CD4-positive, alpha-beta T cell treated with Interleukin-17A for 1 hour (primary cell): ENCODE results near the gene TMEM54.

Experiments
- DNase-seq: peaks from one replicate; pipeline ENCODE4 v3.0.0-alpha.2; 2020

TMEM54 gene

DNA sequence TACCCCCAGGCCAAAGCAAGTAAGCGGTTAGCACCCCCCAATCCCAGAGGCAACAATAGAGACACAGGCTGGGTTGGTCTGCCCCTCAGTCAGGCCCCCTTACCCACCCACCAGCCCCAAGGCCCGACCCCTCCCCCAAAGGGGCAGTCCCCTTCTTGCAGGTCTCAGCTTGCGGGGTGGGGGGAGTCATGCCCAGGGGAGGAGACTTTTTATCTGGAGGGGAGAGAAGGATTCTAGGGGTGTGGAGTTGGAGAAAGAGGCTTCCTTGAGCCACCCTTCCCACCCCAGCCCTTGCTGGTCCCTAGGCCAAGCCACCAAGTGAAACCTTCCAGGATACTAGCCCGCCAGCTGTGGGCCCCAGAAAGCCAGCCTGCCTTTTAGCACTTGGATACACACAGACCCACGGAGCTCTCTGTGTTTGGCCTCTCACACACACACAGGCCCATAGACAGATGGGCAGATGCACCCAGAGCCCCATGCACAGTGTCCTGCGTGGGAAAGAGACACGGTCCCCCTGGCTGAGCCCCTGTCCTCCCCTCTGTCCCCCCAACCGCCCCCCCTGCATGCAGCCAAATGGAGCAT, 7.1 kb downstream of the TMEM54 start:
- DNase-seq, result no peak

DNA sequence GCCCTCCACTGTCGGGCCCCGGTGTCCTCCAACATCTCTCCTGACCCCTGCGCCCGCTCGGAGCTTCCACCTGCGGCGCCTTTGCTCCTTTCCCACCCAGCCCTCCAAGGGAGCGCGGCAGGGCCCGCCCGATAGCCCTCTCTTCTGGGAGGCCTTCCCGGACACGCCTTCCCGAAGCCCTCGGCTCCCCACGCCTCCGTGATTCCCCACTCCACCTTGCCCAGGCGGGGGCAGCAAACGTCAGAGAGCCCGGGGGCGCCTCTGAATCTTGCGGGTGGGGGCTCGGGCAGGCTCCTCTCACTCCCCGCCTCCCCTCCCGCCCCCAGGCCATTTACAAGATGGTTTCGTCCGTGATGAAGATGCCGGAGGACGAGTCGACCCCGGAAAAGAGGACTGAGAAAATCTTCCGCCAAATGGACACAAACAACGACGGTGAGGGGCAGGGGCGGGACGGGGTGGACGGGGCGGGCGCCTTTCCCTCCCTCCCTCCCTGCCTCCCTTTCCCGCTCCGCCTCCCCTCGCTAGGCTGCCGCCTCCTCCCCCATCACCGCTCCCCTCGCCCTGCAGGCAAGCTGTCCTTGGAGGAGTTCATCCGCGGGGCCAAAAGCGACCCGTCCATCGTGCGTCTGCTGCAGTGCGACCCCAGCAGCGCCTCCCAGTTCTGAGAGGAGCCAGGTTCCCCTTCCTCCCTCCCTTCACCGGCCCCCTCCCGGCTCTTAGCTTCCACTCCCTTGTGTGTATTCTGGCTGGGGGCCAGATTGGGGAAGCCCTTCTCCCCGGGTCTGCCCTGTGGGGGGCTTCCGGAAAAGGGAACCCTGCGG, 7.8 kb downstream of the TMEM54 start:
- DNase-seq, result no peak

DNA sequence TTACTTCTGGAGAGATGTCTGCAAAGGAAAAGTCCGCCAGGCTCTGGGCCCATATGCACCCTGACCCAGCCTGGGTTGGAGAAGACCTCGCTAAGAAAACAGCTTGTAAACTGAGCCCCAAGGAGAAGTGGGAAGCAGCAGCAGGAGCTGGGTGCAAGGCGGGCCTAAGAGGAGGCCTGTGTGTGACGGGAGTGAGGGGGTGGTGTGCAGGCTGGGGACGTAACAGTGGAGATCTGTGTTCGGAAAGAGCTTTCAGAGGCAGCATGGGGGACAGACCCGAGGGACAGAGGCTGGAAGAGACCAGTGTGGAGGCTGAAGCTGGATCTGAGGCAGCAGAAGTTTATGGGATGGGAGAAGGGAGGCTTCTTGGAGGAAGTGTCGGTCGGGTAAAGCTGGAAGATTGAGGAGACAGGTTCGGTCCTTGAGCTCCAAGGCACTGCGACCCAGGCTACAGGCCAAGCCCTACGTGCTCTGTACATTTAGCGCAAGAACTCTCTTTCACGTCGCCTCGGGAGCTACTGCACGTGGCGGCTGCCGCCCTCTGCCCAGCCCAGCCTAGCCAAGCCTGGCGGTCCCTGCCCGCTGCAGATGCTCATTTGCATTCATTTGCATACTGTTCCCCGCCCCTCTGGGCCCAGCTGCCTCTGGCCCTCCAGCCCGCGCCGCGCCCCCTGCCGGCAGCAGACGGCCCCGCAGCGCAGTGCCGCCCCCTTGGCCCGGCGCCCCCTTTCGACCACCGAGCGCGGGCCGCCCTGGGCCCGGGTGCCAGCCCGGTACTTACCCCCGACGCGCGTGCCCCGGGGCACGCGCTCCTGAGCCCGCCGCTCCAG, 8.6 kb downstream of the TMEM54 start:
- DNase-seq, result peak; percentile 26

DNA sequence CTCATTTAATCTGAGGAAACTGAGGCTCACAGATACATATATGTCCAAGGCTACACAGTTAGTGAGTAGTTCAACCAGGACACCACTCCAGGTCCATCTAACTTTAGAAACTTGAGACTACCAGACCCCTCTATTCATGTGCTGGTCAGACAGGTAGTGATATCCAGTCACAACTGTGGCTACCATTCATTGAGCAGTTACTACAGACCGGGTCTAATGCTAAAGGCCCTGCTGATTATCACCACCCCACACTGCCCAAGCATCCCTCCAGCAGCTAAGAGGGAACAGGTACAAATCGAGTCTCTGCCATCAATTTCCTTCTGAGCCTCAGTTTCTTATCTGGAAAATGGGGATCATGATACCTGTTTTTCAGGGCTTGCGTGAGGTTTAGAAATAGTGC, 9.6 kb downstream of the TMEM54 start:
- no peak for DNase-seq

DNA sequence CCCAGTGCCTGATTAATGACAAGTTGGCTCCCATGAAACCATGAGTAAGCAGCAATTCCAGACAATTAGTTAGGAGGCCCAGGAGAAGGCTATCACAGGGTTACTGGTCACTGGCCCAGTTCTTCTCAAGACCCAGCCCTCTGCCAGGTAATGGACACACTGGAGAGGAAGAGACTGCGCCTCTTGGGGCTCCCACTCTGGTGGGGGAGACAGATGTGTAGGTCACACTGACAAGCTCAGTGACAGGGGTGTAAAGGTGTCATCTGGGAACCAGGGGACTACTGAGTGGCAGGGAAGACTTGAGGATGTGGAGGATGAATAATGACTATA, 10.0 kb downstream of the TMEM54 start:
- no peak for DNase-seq

DNA sequence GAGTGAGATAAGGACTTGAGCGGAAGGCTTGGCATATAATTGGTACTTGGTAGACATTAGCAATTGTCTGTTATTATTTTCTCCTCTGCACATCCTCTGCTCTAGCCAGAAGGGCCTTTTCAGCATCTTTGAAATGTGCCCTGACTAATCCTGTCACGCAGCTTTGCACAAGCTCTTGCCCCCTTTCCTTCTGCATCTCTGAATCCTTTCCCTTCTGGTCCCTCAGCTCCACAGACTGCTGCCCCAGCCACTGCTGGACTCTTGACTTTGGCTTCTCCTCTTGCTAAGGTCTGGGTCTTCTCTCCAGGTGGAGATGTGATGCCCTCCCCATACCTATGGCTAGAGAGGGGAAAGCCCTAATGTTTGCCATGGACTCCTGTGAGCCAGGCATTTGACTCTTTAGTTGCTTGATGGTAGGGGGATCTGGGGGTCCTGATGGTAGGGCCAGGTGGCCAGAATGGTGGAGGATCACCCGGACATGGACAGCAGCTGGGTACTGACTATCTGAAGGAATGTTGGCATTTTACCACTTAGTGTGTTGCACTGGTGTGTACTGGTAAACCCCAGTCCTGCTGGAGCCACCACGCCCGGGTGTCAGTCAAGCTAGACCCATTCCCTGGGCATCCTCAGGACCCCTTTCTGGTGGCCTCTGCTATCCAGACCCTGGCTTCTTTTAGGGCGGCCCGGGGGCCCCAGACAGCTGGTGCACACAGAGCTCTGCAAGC, 10.5 kb downstream of the TMEM54 start:
- DNase-seq, result no peak

DNA sequence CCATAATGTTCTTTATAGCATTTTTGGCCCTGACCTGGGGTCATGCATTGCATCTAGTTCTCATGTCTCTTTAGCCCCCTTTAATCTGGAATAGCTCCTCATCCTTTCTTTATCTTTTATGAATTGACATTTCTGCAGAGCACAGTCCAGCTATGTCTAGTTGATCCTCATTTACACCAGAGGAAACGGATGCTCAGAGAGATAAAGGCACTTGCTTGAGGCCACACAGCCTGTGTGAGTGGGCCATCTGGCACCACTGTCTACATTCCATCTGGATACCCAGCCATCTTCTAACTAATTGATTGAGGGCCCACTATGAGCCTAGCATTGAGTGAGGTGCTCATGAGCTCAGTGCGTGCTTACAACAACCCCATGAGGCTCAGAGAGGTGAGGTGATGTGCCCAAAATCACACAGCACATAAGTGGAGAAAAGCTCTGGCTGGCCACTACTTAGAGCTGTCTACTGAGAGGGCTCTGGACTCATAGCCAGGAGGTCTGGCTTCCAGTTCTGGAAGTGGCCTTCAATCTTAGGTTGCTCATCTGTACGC, 11.4 kb downstream of the TMEM54 start:
- DNase-seq, result no peak

DNA sequence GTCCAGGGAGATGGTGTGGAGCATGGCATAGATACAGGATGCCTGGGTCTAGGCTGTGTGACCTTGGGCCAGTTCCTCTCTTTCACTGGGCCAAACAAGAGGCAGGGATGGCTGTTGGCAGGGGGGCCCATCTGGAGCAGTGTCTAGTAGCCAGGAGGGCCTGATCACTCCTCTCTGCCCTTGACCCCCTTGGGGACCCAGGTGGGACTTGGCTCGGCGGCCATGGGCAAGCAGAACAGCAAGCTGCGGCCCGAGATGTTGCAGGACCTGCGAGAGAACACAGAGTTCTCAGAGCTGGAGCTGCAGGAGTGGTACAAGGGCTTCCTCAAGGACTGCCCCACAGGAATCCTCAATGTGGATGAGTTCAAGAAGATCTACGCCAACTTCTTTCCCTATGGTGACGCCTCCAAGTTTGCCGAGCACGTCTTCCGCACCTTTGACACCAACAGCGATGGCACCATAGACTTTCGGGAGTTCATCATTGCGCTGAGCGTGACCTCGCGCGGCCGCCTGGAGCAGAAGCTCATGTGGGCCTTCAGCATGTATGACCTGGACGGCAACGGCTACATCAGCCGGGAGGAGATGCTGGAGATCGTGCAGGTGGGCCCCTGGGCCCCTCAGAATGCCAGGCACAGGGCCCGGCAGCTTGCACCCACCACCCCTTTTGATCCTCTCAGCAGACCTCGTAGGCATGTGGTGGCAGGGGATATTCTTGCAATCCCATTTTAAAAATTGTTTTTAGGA, 12.3 kb downstream of the TMEM54 start:
- no peak for DNase-seq

DNA sequence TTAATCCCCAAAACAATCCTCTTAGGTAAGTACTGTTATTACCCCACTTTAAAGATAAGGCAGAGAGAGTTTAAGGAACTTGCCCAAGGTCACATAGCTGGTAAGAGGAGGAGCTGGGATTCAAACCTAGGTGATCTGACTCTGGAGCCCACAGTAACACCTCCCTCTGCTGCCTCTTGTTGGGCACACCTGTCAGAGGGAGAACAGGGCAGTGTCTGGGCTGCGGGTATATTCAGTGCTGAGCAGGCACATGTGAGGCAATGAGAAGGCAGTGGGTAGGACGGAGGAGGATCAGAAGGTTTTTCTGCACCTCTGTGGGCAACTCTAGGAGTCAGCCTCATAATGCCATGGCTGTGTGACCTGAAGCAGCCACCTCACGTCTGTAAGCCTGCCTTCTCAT, 13.1 kb downstream of the TMEM54 start:
- no peak for DNase-seq

DNA sequence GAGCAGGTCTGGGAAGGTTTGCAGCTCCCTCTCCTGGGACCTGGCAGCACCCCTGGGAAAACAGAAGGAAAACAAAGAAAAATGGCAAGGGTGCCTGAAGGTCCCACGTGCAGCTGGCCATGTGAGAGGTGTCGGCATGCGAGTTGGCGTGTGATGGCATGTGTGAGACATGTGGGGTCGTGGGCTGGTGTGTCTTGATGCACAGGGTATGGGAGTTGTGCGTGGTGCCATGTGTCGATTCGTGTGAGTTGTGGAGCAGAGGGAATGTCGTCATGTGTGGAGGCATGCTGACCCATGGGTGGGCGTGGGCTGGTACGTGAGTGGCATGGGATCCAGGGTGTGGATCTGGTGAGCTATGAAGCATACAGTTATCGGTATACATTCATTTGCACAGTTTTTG, 13.6 kb downstream of the TMEM54 start:
- DNase-seq, result no peak

DNA sequence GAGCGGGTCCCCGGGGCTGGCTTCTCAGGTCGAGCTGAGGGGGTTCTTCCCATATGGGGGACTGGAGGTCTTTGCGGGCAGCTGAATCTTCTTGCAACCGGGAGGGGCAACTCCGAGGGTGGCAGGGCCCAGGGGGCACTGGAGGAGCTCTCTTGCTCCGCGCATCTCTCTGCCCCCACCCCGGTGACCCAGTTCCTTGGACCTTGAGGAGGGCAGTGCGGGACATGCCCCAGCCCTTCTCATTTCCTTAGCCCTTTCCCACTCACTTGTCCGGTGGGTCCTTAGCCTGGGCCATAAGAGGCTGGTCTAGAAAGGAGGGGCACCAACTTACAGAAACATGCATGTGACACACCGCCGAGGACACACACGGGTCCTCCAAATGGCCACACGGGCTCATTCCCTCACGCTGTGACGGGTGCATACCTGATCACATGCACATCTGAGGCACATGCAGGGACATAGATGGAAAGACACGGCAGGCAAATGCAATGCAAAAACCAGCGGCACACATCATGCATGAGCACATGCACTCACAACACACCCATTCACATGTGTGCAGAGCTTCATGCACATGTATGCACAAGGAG, 14.3 kb downstream of the TMEM54 start:
- no peak for DNase-seq

DNA sequence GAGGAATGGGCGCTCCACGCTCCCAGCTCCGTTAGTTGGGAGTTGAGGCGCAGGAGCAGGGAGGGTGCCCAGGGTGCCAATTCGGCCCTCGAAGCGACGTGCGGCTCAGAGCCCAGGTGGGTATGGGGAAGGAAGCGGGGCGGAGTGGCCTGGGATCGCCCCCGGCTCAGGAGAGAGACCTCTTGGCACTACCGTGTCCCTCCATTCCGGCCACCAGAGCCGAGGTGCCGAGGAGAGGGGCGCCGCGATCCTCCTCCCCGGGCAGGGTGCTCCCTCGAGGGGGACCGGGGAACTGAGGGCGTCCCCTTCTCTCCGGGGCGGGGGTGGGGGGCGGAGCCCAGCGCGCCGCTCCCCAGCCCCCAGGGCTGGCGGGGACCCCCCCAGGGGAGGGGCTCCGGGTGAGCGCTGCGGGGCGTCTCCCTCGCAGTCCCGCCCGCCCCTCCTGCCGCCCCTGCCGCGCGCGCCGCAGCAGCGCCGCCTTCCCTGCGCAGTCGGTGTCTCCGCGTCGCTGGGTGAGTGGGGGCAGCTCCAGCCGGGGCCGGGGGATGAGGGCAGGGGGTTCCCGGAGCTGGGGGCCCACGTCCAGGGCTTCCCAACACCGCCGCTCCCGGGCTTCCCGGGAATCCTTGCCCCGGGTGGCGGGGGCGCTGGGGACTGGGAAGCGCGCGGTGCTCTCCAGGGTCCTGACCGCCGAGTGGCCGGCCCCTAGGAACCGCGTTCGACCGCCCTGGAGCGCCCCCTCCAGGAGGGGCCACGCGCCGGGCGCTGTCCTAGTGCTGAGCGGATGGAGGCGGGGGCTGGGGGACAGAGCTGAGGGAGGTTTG, 15.0 kb downstream of the TMEM54 start, which contains the start of gene HPCA:
HPCA (plus strand) TSS at position 488 of the 824 bp plus-strand sequence. CDS start 2,408 bp downstream, outside the sequence.
- no peak for DNase-seq

DNA sequence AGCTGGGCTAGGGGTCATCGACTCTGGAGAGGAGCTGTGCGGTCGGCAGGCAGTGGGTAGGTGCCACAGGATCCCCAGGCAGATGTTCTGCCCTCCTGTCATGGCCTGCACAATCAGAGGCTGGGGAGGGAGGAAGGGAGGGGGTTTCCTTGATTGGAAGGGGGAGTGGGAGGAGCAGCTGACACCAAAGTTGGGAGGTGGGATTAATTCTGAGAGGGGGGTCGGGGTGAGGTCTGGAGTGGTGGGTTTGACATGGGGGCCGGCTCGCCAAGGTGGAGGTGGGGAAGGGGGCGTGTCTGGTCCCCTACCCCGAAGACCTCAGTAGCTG, 15.5 kb downstream of the TMEM54 start:
- DNase-seq, result no peak

DNA sequence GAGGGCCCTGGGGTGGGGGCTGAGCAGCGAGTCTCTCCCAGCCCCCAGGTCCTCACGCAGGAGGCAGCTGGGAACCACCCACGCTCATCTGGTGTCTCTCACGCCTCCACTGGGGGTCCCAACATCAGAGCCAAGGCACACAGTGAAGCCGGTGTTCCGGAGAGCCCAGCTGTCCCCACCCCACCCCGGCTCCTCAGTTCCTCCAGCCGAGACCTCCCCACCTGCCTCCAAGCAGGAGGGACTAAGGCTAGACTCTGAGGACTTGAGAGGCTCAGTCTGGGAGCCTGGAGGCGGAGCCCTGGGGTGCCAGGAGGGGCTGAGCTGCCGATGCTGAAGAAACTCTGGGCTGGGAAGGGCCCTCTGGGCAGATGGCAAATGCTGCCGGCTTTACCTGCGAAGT, 16.5 kb downstream of the TMEM54 start:
- no peak for DNase-seq

DNA sequence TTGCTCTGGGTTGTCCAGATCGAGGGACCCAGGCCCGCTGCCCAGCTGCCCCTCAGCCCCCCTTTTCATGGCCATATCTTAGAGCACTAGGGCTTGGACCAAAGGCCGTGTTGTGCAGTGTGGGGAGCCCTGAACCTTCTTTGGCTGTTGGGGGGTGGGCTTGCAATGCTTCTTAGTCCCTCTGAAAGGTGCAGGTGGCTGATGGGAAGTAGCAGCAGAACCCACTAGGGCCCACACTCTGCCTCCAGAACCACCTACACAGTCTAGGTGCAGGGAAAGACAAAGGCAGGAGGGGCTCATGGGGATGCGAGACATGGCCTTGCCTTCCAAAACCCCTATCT, 17.2 kb downstream of the TMEM54 start:
- no peak for DNase-seq

DNA sequence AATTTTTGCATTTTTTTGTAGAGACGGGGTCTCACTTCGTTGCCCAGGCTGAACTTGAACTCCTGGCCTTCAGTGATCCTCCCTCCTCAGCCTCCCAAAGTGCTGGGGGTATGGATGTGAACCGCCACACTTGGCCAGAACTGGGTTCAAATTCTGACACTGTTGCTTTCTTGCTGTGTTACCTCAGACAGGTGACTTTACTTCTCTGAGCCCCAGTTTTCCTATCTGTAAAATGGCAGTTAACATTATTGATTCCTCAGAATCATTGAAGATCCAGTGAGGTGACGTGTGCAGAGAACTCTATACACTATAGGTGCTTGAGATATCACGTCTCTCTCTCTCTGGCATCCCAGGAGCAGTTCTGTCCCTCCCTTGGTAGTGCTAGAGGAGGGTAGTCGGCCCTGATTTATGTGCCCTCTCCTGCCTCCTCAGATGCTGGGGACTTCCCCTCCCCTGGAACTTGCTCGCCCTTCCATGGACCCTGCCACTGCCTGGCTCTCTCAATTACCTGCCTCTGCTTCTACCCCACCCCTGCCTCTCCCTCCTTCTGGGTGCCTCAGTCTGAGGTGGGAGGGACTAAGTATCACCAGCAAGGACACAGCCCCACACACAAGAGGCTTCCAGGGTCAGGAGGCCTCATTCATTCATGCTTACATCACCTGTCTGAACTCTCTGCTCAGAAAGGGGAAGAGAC, 17.7 kb downstream of the TMEM54 start:
- DNase-seq, result no peak

DNA sequence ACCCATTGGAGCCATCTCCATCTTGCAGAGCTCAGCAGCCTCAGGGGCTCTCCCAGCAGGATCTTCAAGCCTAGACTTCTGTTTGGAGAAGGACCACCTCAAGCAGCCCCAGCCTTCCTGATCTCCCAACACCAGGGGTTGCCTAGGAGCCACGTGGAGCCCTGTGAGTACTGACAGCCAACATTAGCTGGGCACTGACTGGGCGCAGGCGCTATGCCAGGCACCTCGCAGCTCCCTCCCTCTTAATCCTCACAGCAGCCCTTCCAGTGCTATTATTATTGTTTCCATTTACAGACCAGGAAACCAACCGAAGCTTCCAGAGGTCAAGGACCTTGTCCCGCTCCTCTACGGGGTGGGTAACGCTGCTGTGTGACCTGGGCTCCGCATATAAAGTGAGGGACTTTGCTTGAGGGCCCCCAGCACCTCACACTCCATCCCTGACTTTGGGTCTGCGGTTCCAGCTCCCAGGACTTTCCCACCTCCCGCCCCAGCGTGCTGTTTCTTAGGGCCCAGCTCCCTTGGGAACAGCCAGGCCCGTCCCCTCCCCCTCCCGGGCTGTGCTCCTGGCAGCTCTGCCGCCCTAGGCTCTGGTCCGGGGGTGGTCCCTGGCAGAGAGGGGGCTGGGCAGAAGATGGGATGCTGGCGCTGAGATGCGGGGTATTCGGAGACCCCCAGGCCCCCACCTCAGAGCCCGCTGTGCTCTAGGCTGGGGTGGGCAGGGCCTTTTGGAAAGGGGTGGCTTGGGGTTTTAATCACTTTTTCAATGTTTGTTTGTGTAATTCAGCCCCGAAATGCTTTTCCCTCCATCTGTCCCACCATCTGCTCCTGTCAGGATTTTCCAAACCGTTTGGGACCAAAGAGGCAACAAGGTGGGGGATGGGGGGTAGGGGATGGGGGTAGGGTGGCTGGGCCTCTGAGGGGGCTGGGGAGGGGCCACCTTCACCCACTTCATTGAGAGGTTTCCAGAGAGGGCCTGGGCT, 19.0 kb downstream of the TMEM54 start:
- DNase-seq, result no peak

DNA sequence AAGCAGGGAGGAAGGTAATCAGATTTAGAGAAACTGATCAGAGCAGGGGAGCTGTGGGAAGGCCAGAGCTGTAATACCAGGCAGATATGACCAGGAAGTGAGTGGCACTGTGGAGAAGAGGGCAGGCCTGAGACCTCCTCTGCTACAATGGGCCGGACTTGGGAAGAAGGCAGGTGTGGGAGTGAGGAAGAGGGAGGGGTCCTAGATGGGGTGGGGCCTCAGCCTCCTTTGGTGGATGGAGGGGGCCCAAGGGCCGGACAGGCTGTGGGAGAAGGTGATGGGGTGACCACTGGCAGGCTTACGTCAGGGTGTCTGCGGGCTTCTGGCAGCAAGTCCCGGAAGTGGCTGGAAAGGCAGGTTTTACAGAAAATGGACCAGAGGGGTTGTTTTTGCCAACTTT, 19.9 kb downstream of the TMEM54 start:
- no peak for DNase-seq

DNA sequence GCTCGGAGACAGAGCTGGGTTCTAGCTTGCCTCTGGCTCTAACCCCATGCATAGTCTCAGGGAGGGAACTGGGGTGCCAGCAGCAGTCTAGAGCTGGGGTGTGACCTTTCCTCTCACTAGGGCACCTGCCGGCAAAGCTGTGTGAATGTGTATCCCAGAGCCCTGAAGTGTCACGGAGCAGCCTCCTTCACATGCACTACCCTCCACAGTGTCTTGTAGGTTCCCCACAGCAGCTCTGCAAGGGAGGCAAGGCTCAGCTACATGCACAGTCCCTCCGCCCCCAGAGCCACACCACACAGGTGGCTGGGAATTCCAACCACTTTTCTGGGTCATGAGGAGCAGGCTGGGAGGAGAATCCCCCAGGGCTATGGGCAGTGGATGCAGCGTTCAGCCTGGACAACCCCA, 22.6 kb downstream of the TMEM54 start:
- no peak for DNase-seq
